IPS-NIHi7 (cell line): ENCODE results near the gene PRRG1.
"Not testable (repeated sequence)": the region's sequence is repeated elsewhere in the genome, so short reads cannot be mapped to it uniquely, and the experiment has no call there.

Experiments used
- DNase-seq: peaks from one replicate; pipeline ENCODE4 v3.0.0; 2012; ENCODE audit warnings: mixed read lengths; ENCODE audit errors: extremely low spot score

Gene PRRG1

DNA sequence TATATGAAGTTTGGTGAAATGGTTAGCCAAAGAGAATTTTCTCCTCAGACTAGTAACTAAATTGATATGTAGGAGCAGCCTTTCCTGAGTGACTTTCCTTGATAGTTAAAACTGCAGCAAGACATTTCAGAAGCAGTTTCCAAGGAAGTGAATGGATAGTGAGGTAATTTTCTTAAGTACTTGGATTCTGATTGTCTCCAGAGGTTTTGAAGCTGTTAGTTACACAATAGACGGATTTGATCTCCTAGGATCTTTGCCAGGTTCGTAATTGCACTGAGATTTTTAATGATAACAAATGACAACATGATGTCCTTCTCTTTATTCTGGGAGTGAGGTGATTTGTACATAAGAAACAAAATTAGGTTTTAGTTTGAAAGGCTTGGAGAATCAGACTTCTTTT is 29.2 kb downstream of the PRRG1 start:
- no peak for DNase-seq

DNA sequence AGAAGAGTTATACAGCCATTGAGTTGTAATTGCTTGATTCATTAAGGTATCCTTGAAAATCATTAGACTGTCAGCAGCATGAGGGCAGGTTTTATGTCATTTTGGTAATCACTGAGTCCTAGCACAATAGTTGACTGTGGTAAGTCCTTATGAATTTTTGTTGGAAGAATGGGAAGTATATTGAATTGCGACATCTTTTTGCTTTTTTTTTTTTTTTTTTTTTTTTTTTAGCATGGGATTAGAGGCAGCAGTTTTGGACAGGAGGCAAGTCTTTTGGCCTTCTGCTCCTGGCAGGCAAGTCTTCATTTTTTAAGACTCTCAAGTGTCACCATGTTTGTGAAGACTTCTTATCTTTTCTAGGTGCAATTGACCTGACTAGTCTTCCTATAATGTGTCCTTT is 29.7 kb downstream of the PRRG1 start:
- no peak for DNase-seq

DNA sequence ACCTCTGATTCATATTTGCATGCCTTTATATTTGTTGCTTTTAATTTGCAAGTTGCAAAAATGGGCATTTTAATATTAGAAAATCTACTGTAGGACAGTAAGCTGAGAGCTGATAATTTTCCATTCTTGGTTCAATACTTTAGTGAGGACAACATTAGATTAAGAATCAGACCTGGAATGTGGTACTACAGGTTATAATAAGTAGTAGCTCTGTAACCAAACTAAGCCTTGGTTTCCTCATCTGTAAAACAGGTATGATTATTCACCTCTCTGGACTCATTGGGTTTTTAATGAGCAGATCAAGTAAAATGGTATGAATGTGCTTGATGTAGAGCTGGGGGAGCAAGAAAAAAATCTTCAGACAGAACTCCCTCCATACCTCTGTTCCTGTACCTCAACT is 31.1 kb downstream of the PRRG1 start:
- DNase-seq, result no peak

DNA sequence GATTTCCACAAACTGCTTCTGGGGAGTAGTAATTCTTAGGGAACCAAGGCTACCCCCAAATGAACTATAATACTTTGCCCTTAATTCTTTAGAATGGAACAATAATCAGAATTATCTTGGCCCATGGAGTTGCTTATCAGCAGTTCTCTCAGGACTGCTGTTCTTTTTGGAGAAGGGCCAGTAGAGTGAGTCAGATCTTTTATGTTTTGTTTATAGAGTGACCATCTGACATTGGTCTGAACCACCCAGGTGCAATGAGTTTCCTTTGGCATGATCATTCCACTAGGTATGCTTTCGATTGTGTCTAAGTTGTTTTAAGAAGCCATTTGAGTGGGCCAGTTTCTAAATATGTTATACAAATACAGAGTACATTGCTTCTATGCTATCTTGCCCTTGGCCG is 31.8 kb downstream of the PRRG1 start:
- DNase-seq, result no peak

DNA sequence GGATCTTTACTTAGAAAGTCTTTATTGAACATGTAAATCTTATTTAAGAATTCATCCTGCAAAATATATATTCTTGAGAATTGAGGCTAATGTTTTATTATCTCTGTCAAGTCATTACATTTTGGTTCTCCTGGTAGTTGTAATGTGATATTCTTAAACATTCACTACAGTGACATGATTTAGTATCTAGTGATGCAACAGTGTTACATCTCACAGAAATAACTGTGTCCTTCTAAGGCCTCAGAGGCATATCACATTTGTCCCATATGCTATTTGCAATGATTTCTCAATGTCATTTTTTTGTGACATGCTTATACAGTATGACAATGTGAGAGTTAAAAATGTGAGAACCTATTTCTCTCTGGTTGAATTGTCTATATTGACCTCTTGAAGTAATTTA is 34.1 kb downstream of the PRRG1 start:
- DNase-seq, result no peak

DNA sequence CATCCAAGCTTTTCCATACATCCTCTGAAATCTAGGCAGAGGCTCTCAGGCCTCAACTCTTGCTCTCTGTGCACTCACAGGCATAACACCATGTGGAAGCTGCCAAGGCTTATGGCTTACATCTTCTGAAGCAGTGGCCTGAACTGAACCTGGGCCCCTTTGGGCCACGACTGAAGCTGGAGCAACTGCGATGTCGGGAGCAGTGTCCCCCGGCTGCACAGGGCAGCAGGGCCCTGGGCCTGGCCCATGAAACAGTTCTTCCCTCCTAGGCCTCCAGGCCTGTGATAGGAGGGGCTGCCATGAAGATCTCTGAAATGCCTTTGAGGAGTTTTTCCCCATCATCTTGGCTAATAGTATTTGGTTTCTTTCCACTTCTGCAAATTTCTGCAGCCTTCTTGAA is 39.2 kb downstream of the PRRG1 start:
- DNase-seq, result no peak

DNA sequence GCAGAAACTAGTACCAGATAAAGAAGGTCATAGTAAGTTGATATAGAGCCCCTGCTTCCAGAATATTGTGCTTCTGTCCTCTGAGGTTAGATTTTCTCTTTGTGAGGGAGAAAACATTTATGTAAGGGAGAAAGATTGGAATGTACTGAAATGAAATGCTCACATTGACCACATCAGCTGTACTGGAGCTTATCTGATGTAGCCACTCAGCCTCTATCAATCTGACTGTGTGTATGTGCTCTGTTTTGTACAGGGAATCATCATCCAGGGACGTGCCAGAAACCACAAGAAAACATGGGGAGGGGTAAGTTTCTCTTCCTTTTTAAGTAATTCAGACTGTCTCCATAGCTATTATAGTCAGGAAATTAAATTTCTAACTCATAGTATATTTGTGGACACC is 56.8 kb downstream of the PRRG1 start:
- DNase-seq, result no peak

DNA sequence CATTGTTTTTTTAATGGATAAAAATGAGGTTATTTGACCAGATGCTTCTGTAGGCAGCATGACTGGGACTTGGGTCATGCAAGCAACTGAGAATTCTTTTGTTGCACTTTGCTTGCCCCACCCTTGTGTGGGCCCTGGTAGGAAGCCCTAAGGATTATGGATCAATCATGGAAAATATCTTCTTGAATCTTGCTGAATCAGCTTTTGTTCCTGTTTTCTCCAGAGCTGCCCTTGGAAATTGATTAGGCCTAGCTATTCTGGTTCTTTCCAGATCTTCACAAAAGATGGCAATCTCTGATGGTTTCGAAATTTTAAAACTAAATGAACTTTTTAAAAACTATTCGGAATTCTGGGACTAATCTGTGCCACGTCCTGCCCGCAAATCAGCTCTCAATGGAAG is 58.6 kb downstream of the PRRG1 start:
- no peak for DNase-seq

DNA sequence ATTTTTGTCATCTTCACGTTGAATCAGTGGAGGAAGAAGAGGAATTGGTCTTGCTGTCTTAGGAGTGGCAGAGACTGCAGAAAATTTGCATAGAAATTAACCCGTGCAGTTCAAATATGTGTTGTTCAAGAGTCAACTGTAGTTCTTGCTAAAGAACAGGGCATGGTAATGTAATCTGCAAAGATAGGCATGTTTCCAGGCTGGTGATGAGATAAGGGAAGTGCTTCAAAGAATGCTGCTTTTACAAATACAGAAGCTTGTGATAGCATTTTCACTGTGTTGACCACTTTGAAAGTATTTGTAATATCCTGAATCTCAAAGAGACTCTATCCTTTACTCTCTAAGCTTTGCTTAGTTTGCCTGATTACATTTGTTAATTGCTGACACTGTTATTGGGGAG is 60.1 kb downstream of the PRRG1 start:
- DNase-seq, result no peak

DNA sequence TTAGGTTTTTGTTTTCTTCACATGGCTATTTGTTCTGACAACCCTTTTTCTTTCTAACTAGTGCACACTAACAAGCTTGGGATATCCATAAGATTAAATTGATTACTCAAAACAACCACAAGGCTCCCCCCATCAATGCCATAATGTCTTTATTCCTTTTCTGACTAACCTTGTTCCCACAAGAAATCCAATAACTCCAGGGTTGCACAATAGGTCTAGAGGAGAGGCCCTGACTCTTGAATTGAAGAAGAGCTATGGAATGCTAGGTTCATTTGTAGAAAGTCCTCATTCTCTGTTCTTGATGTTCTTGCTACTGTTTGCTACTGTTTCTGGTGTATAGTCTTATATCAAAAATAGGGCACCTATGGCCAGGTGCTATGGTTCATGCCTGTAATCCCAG is 71.0 kb downstream of the PRRG1 start:
- DNase-seq, result no peak

DNA sequence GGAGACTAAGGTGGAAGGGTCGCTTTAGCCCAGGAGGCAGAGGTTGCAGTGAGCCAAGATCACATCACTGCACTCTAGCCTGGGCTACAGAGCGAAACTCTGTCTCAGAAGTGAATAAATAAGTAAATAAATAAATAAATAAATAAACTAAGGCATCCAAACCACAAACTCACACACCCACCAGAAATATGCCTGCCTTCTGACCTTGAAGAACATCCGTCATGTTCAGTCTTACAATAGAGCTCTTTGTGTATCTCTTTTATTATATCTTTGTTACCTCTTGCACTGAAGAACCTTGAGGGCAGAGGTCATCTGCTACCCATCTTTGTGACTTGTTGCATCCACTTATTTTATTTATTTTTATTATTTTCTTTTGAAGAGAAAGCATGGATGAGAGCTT is 71.6 kb downstream of the PRRG1 start:
- no peak for DNase-seq

DNA sequence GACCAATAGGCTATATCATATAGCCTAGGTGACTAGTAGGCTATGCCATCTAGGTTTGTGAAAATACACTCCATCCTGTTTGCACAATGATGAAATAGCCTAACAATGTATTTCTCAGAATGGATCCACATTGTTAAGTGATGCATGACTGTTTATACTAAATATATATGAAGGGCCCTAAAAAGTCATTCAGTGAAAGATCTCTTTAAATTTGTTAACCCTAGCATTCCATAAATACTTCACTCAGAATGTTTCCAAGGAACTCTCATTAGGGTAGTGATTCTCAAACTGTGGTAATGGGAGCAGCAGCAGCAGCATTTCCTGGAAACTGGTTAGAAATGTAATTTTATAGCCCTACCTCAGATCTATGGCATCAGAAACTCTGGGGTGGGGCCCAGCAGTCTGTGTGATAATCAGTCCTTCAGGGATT is 74.9 kb downstream of the PRRG1 start:
- DNase-seq, result no peak

DNA sequence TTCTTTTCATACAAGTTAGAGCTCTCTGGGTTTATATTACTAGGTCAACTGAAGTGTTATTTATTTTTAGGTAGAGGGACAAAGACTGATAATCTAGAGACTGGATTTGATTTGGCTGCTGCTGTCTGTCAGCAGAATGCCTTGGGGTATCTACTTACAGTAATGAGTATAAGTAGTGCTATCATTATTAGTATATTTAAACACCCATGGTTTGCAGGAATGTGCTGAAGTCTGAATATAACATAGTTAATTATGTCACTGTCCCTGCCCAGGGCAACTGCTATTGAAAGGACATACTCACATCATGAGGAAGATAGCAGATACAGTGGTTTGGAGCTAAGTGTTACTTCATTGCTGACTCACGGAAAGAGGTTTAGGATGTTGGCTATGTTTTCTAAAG is 76.2 kb downstream of the PRRG1 start:
- DNase-seq, result no peak

DNA sequence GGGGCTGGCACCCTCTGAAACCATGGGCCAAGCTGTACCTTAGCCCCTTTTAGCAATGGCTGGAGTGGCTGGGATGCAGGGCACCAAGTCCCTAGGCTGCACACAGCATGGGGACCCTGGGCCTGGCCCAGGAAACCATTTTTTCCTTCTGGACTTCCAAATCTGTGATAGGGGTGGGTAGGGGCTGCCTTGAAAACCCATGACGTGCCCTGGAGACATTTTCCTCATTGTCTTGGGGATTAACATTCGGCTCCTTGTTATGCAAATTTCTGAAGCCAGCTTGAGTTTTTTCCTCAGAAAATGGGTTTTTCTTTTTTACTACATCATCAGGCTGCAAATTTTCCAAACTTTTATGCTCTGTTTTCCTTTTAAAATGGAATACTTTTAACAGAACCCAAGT is 79.8 kb downstream of the PRRG1 start:
- not testable (repeated sequence) for DNase-seq

DNA sequence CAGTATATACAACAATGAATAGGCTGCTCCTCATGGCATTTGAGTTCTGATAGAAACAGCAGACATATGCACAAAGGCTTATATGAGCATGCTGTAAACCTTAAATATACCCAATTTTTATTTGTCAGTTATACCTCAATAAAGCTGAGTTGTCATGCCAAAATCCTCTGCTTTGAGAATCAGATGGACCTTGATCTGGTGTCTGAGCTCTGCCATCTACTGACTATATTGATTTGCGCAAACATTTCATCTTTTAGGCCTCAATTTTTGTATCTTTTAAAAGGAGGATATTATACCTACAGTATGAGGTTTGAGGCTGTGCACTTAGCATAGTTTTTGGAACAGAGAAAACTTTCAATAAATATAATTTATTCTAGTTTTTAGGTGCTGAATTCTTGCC is 85.2 kb downstream of the PRRG1 start:
- no peak for DNase-seq

DNA sequence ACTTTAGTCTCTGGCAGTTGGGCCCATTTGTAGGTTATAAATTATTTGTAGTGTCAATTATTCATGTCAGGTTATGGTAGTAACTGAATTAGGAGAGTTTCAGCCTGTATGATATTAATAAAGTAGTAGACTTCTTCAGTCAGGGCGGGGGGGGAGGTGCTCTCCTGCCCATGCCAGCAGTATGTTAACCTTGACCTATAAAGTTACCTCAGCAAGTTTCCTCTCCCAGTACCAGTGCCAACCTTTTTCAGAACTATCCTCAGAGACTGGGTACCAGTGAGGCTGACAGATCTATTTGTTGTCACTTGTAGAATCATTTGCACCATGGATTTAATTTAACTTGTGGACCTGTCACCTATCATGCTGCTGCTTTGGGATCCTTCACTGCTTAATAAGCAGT is 88.0 kb downstream of the PRRG1 start:
- no peak for DNase-seq

DNA sequence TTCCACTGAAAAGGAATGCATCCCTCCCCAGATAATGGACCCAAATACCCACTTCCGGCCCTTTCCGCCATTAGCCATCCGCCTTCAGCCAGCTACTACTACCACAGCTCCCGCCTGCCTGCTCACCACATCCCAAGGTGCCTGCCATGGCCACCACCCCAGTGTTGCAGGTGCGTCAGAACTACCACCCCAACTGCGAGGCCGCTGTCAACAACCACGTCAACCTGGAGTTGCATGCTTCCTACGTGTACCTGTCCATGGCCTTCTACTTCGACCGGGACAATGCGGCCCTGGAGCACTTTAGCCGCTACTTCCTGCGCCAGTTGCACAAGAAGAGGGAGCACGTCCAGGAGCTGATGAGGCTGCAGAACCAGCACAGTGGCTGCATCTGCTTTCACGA is 92.2 kb downstream of the PRRG1 start:
- no peak for DNase-seq

DNA sequence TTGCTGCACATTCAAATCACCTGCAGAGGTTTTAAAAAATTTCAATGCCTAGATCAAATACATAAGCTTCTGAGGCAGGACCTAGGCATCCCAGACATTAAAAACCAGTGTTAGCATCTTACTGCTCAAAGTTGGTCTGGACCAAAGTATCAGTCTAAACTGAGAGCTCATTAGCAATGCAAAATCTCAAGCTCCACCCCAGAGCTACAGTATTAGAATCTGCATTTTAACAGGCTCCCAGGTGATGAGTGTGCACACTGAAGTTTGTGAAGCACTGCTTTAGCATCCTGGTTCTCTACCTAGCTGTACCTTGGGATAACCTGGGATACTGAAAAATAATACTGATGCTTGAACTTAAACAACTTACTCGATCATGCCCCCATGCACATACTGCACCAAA is 96.0 kb downstream of the PRRG1 start:
- DNase-seq, result no peak

DNA sequence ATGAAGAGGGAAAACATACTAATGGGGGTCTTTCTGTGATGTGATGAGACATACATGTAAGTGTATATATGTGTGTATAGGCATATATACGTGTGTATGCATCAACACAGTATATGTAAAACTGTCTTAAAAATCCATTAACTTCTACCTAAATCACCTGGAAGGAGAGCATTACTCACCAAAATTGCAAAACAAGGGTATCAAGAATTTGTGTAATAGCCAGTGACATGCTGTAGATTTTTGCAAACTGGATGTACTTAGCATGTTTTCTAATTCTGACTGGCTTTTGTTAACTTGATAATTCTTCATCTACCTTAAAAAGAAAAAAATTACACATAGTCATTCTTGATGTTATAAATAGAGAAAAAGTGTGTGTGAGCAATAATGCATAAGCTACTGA is 104.7 kb downstream of the PRRG1 start:
- DNase-seq, result no peak

DNA sequence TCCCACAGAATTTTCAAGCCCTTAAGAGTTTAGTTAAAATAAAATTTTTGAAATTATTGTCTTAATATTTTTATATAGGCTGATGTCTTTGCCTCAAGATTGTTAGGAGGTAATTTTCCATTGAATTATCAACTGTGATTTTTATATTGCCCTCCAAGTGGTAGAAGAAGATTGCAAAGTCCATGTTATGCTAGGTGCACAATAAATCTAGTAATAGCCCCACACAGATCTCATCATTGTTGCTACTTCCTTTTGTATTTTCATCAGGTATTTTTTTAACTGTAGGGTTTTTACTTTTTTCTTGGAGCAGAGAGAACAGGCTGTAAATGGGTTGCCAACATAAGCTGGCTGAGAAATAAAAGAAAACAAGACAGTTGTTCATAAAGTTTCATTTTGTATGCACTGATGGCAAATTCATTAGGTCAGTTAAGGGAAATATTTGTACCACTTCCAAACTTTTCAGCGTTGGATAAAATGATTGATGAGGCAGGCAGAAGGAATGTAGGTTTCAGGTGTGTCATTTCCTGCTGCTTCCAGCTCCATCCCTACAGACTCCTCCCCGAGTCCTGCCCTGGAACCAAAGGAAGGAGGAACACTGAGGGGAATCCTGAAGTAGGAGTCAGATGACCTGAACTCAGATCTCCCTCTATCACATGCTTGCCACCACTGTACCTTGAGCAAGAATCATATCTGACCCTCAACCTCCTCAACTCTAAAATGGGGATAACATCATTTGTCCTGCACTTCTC is 105.5 kb downstream of the PRRG1 start:
- DNase-seq, result peak; percentile 40

DNA sequence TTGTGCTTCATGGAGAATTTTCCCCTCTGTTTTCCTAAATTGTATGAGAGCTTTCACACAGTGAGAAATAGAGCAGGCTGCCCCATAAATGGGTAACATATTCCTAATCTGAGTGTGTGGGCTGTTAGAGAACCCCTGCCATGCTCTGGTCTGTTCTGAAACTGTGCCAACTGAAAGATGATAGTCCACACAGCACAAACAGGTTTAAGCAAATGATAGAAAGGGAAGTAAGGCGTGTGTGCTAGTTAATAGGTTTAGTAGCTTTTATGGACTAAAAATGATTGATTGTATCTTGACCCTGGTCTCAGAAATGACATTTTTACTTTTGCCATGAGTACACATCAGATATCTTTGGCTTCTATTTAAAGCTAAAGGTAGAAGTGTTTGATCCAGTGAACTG is 106.2 kb downstream of the PRRG1 start:
- DNase-seq, result no peak

DNA sequence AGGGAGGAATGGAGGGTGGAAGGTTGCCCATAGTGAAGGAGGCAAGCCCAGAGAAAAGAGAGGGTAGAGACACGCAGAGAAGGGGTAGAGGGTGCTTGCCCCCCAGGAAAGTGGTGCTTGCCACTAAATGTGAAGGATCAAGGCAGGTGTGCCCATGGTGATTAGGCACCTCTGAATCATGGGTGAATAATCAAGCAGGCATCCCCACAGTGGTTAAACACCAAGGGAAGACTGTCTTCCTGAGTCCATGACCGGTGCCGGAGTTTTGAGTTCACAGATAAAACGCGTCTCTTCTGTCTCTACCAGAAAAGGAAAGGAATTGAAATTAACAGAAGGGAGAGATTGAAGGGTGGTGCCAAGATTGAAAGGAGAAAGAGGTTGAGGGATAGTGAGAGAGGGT is 111.1 kb downstream of the PRRG1 start:
- not testable (repeated sequence) for DNase-seq

DNA sequence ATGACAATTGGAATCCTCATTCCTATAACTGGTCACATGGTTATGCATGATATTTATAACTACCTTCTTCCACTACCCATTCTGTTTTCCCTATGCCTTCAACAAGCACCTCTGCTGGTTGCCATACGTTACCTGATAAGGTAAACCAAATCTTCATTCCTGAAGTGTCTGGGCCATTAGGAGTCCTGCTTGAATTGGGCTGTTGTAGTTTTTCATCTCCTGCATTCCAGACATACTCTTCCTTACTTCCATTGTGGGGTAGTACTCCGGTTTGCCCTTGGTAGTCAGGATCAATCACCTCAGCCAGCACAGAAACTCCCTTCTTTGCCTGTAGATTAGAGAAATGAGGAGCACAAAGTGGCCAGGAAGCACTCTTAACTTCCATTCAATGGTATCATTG is 113.2 kb downstream of the PRRG1 start:
- DNase-seq, result no peak

DNA sequence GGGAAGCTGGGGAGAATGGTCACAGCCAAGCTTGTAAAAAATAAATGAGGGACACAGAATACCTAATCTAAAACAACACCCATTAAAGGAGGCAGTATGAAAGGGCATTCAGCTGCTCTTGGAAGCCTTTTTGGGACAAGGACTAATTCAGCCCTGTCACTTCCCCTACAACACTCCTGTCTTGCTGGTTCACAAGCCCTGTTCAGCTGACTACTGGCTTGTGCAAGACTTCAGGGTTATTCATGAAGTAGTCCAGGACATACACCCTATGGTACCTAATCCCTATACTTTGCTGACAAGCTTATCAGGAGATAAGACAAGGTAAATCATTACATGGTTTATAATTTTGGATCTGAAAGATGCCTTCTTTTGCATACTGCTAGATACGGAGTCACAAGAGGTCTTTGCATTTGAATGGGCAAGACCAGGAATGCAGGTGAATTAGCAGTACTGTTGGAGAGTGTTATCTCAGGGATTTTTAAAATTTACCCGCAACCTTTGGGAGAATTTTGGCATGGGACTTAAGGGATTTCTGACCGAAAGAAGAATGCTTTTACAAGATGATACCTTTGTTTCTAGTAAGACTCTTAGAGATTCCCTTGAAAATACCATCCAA is 119.1 kb downstream of the PRRG1 start:
- no peak for DNase-seq
